Tibial nerve (tissue), 4 donors: Measurements from ENCODE around the gene MANBA. TPM values are rescaled to one million over a fixed set of nuclear protein-coding genes. Genes with fewer than 3 reads are reported as not detected.

Source experiments
- DNase-seq, 2 donors: peaks; one replicate each; pipeline ENCODE4 v3.0.0-alpha.2; 2019; ENCODE audit warnings: low spot score in 2 of 2
- H3K27ac ChIP-seq, 4 donors: fragments of 200-600 bp; sonication (generic) in 3 of 4; one replicate each; pipeline ENCODE4 v1.5.1; 2017 to 2019; ENCODE audit warnings: mild to moderate bottlenecking in 1 of 4
- H3K27me3 ChIP-seq, 2 donors: fragments of 200-600 bp; sonication (generic) in 1 of 2; one replicate each; pipeline versions ENCODE4 v1.5.1 to v1.6.0; 2017 to 2019
- H3K36me3 ChIP-seq, 3 donors: fragments of 200-600 bp; sonication (generic); one replicate each; pipeline ENCODE4 v1.5.1; 2018 to 2019
- H3K4me1 ChIP-seq, 4 donors: fragments of 200-600 bp; sonication (generic) in 3 of 4; one replicate each; pipeline ENCODE4 v1.5.1; 2017 to 2019
- H3K4me3 ChIP-seq, 4 donors: fragments of 200-600 bp; sonication (generic) in 3 of 4; one replicate each; pipeline ENCODE4 v1.5.1; 2017 to 2019; ENCODE audit warnings: mild to moderate bottlenecking in 1 of 4, moderate library complexity in 1 of 4
- H3K9me3 ChIP-seq, 4 donors: fragments of 200-600 bp; sonication (generic) in 3 of 4; one replicate each; pipeline ENCODE4 v1.5.1; 2017 to 2019
- EP300 ChIP-seq, 2 donors: sonication (generic); formaldehyde crosslinking; IDR thresholded peaks; one replicate each; pipeline ENCODE4 v1.6.1; 2017; ENCODE audit warnings: antibody characterized with exemption in 2 of 2, mild to moderate bottlenecking in 1 of 2
- POLR2A ChIP-seq, 2 donors: fragments of 450-650 bp; IDR thresholded peaks; one replicate each; pipeline ENCODE4 v1.6.1; 2017; ENCODE audit warnings: antibody characterized with exemption in 2 of 2, mild to moderate bottlenecking in 2 of 2, moderate library complexity in 2 of 2
- WGBS, 2 donors: methylation state at CpG; one replicate each; pipeline ENCODE4 v1.1.5; 2018; 5-methylcytosine and 5-hydroxymethylcytosine counted together
- total RNA-seq, 4 donors: library from RNA; depleted of rRNA; stranded (reverse); fragments of >200 nt; gene quantifications; one replicate each; pipeline ENCODE4 v1.1.0, GENCODE V29; 2016
- TF ChIP-seq, protein P1 (sequence below), 5 experiments: fragments of 200-600 bp in 3 of 5; fragments of 450-650 bp in 2 of 5; sonication (generic) in 3 of 5; IDR thresholded peaks; one replicate each; pipeline ENCODE4 v1.5.1; 2016 to 2019; ENCODE audit warnings: antibody characterized with exemption in 5 of 5, mild to moderate bottlenecking in 3 of 5, moderate library complexity in 2 of 5

MANBA gene
- total RNA-seq, 4 donors from 2014 or later: 26.1 to 38.1 (median 31.9) TPM

DNA sequence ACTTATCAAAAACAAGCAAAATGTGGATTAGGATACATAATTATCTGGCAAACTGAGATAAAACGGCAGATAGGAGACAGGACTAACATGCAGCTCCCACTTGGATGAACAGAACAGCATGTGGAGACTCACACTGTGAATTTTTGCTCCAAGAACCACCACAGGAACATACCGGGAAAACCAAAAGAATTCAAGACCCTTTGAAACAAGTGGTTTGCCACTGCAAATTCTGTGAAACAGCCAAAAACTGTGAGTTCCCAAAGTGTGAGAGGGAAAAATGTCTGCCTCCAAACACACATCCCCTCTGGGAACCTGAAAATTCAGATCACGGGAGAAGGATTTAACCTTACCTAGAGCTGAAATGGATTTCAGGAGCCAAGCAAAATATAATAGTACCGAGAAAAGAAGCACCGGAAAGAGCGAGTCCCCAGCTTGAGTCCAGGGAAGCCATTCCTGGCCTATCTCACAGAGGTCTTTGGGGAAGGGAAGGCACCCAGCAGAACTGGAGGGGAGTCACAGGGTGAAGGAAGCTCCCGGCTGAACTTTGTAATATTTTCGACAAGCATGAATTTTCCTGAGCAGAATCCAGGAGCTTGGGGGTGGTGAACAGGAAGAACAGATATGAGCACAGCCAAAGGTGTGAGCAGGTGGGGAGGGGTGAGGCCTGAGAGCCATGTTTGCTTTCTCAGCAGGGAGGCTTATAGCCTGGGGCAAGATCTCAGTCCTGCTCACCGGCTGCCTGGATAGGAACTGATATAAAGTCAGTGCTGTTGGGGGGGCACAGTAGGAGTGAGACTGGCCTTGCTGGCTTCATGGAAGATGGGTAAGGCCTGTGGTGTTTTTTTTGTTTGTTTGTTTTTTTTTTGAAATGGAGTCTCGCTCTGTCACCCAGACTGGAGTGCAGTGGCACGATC is 23.9 kb downstream of the MANBA start:
- Histone ChIP-seq H3K4me1 (no peaks in the 10 kb centered on the region), H3K9me3 (peaks cover 0 to 16% (median 0%) of the 10 kb centered on the region in 4 donors), H3K4me3 (no peak overlapping the region), H3K36me3 (peaks cover 0 to 9% (median 0%) of the 10 kb centered on the region in 3 donors), H3K27me3 (no peaks in the 10 kb centered on the region), H3K27ac (no peak overlapping the region)
- no peak for DNase-seq
- WGBS, 2 donors: 82 to 88% methylated on average over 11 of the region's 11 CpGs
- TF ChIP-seq, protein P1, sequence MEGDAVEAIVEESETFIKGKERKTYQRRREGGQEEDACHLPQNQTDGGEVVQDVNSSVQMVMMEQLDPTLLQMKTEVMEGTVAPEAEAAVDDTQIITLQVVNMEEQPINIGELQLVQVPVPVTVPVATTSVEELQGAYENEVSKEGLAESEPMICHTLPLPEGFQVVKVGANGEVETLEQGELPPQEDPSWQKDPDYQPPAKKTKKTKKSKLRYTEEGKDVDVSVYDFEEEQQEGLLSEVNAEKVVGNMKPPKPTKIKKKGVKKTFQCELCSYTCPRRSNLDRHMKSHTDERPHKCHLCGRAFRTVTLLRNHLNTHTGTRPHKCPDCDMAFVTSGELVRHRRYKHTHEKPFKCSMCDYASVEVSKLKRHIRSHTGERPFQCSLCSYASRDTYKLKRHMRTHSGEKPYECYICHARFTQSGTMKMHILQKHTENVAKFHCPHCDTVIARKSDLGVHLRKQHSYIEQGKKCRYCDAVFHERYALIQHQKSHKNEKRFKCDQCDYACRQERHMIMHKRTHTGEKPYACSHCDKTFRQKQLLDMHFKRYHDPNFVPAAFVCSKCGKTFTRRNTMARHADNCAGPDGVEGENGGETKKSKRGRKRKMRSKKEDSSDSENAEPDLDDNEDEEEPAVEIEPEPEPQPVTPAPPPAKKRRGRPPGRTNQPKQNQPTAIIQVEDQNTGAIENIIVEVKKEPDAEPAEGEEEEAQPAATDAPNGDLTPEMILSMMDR (IDR thresholded peaks at IDR 0.05): no peak
- TF ChIP-seq EP300 (IDR thresholded peaks at IDR 0.05) (no peak), POLR2A (IDR thresholded peaks at IDR 0.05) (no peak)

DNA sequence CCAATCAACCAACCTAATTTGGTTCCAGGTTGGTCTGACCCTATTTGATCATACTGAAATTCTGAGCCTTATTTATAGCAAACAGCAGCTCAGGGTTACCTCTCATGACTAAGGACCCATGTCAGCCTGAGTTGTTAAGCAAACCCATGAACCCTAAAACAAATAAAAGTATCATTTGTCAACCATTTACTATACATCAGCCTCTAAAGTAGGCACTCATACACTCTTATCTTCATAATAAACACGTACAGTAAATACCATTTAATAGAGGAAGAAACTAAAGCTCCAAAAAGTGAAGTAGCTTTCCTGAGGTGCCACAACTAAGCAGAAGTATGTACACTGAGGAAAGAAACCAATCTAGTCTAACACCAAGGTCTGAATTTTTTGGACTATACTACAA is 25.2 kb downstream of the MANBA start:
- DNase-seq: no peak
- Histone ChIP-seq H3K4me3 (no peak overlapping the region), H3K36me3 (peaks cover 0 to 18% (median 0%) of the 10 kb centered on the region in 3 donors), H3K27me3 (no peaks in the 10 kb centered on the region), H3K27ac (no peak overlapping the region), H3K4me1 (no peaks in the 10 kb centered on the region), H3K9me3 (peaks cover 0 to 25% (median 0%) of the 10 kb centered on the region in 4 donors)
- TF ChIP-seq, protein P1 (IDR thresholded peaks at IDR 0.05): no peak
- no peak for TF ChIP-seq EP300 (IDR thresholded peaks at IDR 0.05)
- 74 to 85% methylated on average over 1 of the region's 1 CpG for WGBS, 2 donors

DNA sequence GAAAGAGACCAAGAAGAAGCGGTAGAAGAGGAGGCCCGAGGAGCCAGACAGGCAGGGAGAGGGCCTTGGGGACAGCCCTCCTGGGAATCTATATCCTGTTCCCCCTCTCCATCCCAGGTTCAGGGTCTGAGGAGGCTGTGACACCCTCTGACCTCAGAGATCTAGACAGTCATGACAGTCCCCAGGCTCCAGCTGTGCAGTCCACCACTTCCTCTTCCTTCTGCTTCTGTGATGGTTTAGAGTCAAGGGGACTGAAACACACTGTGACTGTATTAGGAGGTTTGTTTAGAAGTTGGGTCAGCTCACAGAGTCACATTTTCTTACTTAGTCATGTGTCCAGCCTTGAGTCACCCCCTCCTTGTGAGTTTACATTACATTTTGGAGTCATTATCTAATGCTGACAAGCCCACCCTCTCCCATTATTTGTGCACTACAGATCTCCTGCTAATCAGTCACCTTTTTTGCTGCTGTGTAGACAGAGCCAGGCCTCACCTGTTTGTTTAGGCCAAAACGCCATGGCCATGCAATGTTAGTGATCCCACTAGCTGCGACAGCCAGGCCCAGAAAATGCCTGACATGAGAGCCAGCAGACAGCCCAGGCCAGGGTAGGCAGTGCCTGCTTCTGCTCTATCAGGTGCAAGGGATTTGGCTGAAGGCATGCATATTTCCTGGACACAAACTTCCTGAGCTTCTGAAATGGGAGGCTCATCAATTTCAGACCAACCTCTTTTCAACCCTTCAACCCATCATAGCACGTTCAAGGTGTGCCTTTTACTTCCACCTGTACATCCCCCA is 26.0 kb downstream of the MANBA start:
- TF ChIP-seq POLR2A (IDR thresholded peaks at IDR 0.05): no peak
- TF ChIP-seq, protein P1 (IDR thresholded peaks at IDR 0.05): no peak
- no peak for TF ChIP-seq EP300 (IDR thresholded peaks at IDR 0.05)
- no peak overlapping the region for H3K27ac ChIP-seq
- 90 to 92% methylated on average over 5 of the region's 5 CpGs for WGBS, 2 donors
- H3K4me1 ChIP-seq: no peaks in the 10 kb centered on the region
- peaks cover 0 to 28% (median 0%) of the 10 kb centered on the region in 4 donors for H3K9me3 ChIP-seq
- peaks cover 0 to 23% (median 0%) of the 10 kb centered on the region in 3 donors for H3K36me3 ChIP-seq
- no peaks in the 10 kb centered on the region for H3K27me3 ChIP-seq
- H3K4me3 ChIP-seq: no peak overlapping the region
- DNase-seq: no peak

DNA sequence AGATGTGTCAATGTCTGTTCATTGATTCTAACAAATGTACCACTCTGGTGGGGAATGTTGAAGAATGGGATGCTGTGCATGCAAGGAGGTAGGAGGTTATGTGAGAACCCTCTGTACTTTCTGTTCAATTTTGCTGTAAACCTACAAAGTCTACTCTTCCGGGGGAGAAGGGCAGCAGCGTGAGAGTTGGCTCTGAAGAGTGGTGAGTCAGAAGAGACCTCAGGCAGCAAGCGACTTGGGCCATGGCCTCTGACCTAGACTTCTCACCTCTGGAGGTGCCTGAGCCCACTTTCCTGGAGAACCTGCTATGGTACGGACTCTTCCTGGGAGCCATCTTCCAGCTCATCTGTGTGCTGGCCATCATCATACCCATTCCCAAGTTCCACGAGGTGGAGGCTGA is 26.7 kb downstream of the MANBA start:
- Histone ChIP-seq H3K9me3 (peaks cover 0 to 21% (median 0%) of the 10 kb centered on the region in 4 donors), H3K27me3 (no peaks in the 10 kb centered on the region), H3K36me3 (peaks cover 0 to 23% (median 0%) of the 10 kb centered on the region in 3 donors), H3K27ac (no peak overlapping the region), H3K4me1 (no peaks in the 10 kb centered on the region), H3K4me3 (no peak overlapping the region)
- no peak for TF ChIP-seq POLR2A (IDR thresholded peaks at IDR 0.05)
- 71 to 78% methylated on average over 4 to 5 of the region's 5 CpGs for WGBS, 2 donors
- no peak for DNase-seq

DNA sequence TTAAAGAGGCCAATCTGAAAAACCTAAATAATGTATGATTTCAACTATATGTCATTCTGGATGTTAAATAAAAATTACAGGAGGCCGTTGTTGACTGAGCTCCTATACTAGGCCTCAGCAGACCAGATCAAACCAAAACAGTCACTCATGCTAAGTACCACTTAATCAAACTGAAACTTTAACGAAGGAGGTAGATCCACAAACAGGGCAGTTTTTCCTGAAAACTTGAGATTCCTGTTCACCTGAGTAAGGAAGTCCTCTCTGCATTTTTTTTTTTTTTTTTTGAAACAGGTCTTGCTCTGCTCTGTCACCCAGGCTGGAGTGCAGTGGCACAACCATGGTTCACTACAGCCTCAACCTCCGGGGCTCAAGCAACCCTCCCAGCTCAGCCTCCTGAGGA is 27.7 kb downstream of the MANBA start:
- TF ChIP-seq, protein P1 (IDR thresholded peaks at IDR 0.05): no peak
- TF ChIP-seq POLR2A (IDR thresholded peaks at IDR 0.05) (no peak), EP300 (IDR thresholded peaks at IDR 0.05) (no peak)
- no peaks in the 10 kb centered on the region for H3K27me3 ChIP-seq
- H3K4me3 ChIP-seq: no peak overlapping the region
- H3K27ac ChIP-seq: no peak overlapping the region
- 90 to 99% methylated on average over 3 of the region's 3 CpGs for WGBS, 2 donors
- peaks cover 0 to 13% (median 0%) of the 10 kb centered on the region in 4 donors for H3K9me3 ChIP-seq
- no peak for DNase-seq
- H3K4me1 ChIP-seq: no peaks in the 10 kb centered on the region
- H3K36me3 ChIP-seq: peaks cover 0 to 23% (median 0%) of the 10 kb centered on the region in 3 donors
